SK-N-SH (cell line): Measurements from ENCODE around the gene GSTM3. TPM values are rescaled to one million over a fixed set of nuclear protein-coding genes. Genes with fewer than 3 reads are reported as not detected.

ENCODE experiments used
- CTCF ChIA-PET: fragments of 300-600, 350-600 bp; formaldehyde crosslinking; extraction: SDS; loops from one replicate; lab custom pipeline; 2021; lab: Yijun Ruan, JAX
- POLR2A ChIA-PET: fragments of 350-600 bp; sonication (Branson Sonifier 250); formaldehyde crosslinking; extraction: SDS; loops from one replicate; lab custom pipeline; 2020; ENCODE audit warnings: antibody characterized with exemption, inconsistent platforms; lab: Yijun Ruan, JAX
- DNase-seq: peaks from one replicate; pipeline ENCODE4 v3.0.0; 2012
- H2AFZ ChIP-seq: fragments of 200-600 bp; sonication (generic); 2 replicates; pipeline ENCODE4 v1.8.1; 2016; ENCODE audit warnings: antibody characterized with exemption, mild to moderate bottlenecking, low read depth
- H3F3A ChIP-seq: fragments of 200-600 bp; sonication (generic); replicated peaks from 2 replicates; pipeline ENCODE3; 2016; ENCODE audit warnings: antibody characterized with exemption, mild to moderate bottlenecking; ENCODE audit not compliant: insufficient read depth
- H3K27ac ChIP-seq, 2 experiments: fragments of 200-500 bp in 1 of 2; fragments of 200-600 bp in 1 of 2; sonication (Bioruptor generic) in 1 of 2; sonication (generic), shearing (Covaris generic) in 1 of 2; 2 replicates each; pipeline versions ENCODE4 v1.5.1 to v1.6.1; 2014 to 2016; ENCODE audit warnings: low read depth in 2 of 2, inconsistent platforms in 1 of 2, low read length in 1 of 2, mild to moderate bottlenecking in 1 of 2, mixed read lengths in 1 of 2
- H3K27me3 ChIP-seq: fragments of 200-600 bp; sonication (generic), shearing (Covaris generic); 2 replicates; pipeline ENCODE4 v1.6.1; 2016; ENCODE audit warnings: mixed run types; ENCODE audit not compliant: insufficient read depth
- H3K36me3 ChIP-seq, 2 experiments: fragments of 200-500 bp in 1 of 2; fragments of 200-600 bp in 1 of 2; sonication (Bioruptor generic) in 1 of 2; sonication (generic) in 1 of 2; replicated peaks in 1 of 2; 2 replicates each; pipeline versions ENCODE3 to v1.5.1; 2014 to 2016; ENCODE audit warnings: low read length in 1 of 2, mild to moderate bottlenecking in 1 of 2; ENCODE audit not compliant: insufficient read depth in 2 of 2, control insufficient read depth in 1 of 2
- H3K4me1 ChIP-seq, 2 experiments: fragments of 200-500 bp in 1 of 2; fragments of 200-600 bp in 1 of 2; sonication (Bioruptor generic) in 1 of 2; sonication (generic), shearing (Covaris generic) in 1 of 2; 2 replicates each; pipeline versions ENCODE4 v1.5.1 to v1.6.1; 2014 to 2016; ENCODE audit warnings: low read depth in 1 of 2, low read length in 1 of 2, mixed run types in 1 of 2; ENCODE audit not compliant: insufficient read depth in 2 of 2, control insufficient read depth in 1 of 2
- H3K4me2 ChIP-seq: fragments of 200-600 bp; sonication (generic), shearing (Covaris generic); 2 replicates; pipeline ENCODE4 v1.6.1; 2017; ENCODE audit warnings: mixed run types
- H3K4me3 ChIP-seq, 2 experiments: fragments of 200-500 bp in 1 of 2; fragments of 200-600 bp in 1 of 2; sonication (Bioruptor generic) in 1 of 2; sonication (generic), shearing (Covaris generic) in 1 of 2; 2 replicates each; pipeline versions ENCODE4 v1.5.1 to v1.8.1; 2014 to 2016; ENCODE audit warnings: low read depth in 2 of 2, inconsistent platforms in 1 of 2, low read length in 1 of 2, mild to moderate bottlenecking in 1 of 2, mixed read lengths in 1 of 2, moderate library complexity in 1 of 2
- H3K79me2 ChIP-seq: fragments of 200-600 bp; sonication (generic); 2 replicates; pipeline ENCODE4 v1.8.1; 2017; ENCODE audit warnings: mild to moderate bottlenecking; ENCODE audit not compliant: insufficient read depth
- H3K9ac ChIP-seq: fragments of 200-600 bp; sonication (generic); 2 replicates; pipeline ENCODE4 v1.6.1; 2017; ENCODE audit warnings: mixed run types
- H3K9me2 ChIP-seq: fragments of 200-600 bp; sonication (generic); 2 replicates; pipeline ENCODE4 v1.6.1; 2017; ENCODE audit warnings: mixed run types
- H3K9me3 ChIP-seq: fragments of 200-600 bp; sonication (generic); 2 replicates; pipeline ENCODE4 v1.6.1; 2017; ENCODE audit warnings: mixed run types, mild to moderate bottlenecking, moderate library complexity
- H4K20me1 ChIP-seq: fragments of 200-600 bp; sonication (generic); 2 replicates; pipeline ENCODE4 v1.6.1; 2017; ENCODE audit warnings: mild to moderate bottlenecking, mixed run types; ENCODE audit not compliant: insufficient read depth
- FOSL2 ChIP-seq: IDR thresholded peaks from 2 replicates; pipeline ENCODE4 v1.4.0; 2012; ENCODE audit warnings: low read depth, mild to moderate bottlenecking, moderate library complexity, borderline replicate concordance
- FOXJ3 ChIP-seq: sonication (generic); formaldehyde crosslinking; IDR thresholded peaks from 2 replicates; pipeline ENCODE4 v1.5.1; 2020; ENCODE audit warnings: mild to moderate bottlenecking, missing genetic modification reagents
- FOXM1 ChIP-seq: IDR thresholded peaks from 2 replicates; pipeline ENCODE4 v1.4.0; 2012; ENCODE audit warnings: low read depth, mild to moderate bottlenecking
- GABPA ChIP-seq: IDR thresholded peaks from 2 replicates; pipeline ENCODE4 v1.4.0; 2012; ENCODE audit warnings: low read depth, mild to moderate bottlenecking
- MXI1 ChIP-seq: IDR thresholded peaks from 2 replicates; pipeline ENCODE4 v1.6.1; 2012; ENCODE audit warnings: mild to moderate bottlenecking, low read depth, low read length, improper control_type of control experiment
- NRF1 ChIP-seq: IDR thresholded peaks from 2 replicates; pipeline ENCODE4 v1.6.1; 2012; ENCODE audit warnings: low read depth, mild to moderate bottlenecking, low read length
- POLR2AphosphoS5 ChIP-seq: IDR thresholded peaks from 2 replicates; pipeline ENCODE4 v1.6.1; 2012; ENCODE audit warnings: low read depth, low read length
- RAD21 ChIP-seq: IDR thresholded peaks from 2 replicates; pipeline ENCODE4 v1.6.1; 2012; ENCODE audit warnings: mild to moderate bottlenecking, low read length
- SMC3 ChIP-seq: IDR thresholded peaks from 2 replicates; pipeline ENCODE4 v1.6.1; 2012; ENCODE audit warnings: low read depth, low read length, improper control_type of control experiment
- YY1 ChIP-seq: IDR thresholded peaks from 2 replicates; pipeline ENCODE4 v1.4.0; 2012; ENCODE audit warnings: low read depth, mild to moderate bottlenecking
- WGBS: methylation state at CpG from one replicate; pipeline ENCODE4 v1.1.6; 2017; ENCODE audit warnings: low lambda C conversion rate; 5-methylcytosine and 5-hydroxymethylcytosine counted together
- polyA plus RNA-seq, 3 experiments: library from polyadenylated mRNA; depleted of rRNA; stranded (reverse); fragments of >200 nt; gene quantifications; 2 replicates each; pipeline ENCODE4 v1.2.3, GENCODE V29; 2012
- TF ChIP-seq, protein P1 (sequence below): IDR thresholded peaks from 2 replicates; pipeline ENCODE4 v1.4.0; 2012; ENCODE audit warnings: low read depth, borderline replicate concordance
- TF ChIP-seq, protein P2 (sequence below): fragments of 150-350 bp; IDR thresholded peaks from 2 replicates; pipeline ENCODE4 v1.6.1; 2017; ENCODE audit warnings: antibody characterized with exemption, low read length, low read depth, borderline replicate concordance
- TF ChIP-seq, protein P3 (sequence below): fragments of 200-600 bp; sonication (generic); IDR thresholded peaks from 2 replicates; pipeline ENCODE4 v1.6.1; 2017; ENCODE audit warnings: antibody characterized with exemption, mild to moderate bottlenecking, moderate library complexity

GSTM3 gene
- polyA plus RNA-seq, 1 of the 3 experiments (the other 2 are of a cell fraction): 86.6 TPM

DNA sequence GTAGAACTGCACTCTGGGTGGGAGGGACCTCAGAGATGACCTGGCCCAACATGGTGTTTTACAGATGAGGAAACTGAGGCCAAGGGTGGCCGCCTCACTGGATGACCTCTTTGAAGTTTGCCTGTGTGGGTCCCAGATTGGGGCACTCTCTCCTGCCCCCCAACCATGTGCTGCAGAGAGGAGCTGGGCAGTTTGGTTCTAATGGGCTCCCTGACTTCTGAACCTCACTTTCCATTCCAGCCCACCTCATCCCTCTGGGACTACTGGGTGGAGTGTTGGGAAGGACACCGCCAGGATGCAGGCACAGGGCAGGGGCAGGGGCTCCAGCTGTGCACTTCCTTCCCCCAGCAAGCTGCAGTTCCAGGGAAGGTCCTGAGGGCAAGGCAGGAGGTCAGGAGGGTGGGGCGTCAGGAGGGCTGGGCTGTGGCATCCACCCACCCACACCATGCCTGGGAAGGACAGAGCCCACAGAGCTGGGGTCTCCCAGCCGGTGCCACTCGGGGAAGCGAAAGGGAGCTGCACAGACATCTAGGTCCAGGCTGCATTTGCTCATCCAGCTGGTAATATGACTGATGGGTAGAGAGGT, 33.2 kb upstream of the GSTM3 start:
- no peak overlapping the region; a peak in 1 of 4 replicates for H3K4me3 ChIP-seq
- ChIA-PET POLR2A (interaction anchor here (0.9 to 3.5 kb wide), 5 partner anchors 207 to 234 kb away, joined by 3 to 18 read pairs (median 3); partner anchors contain the start of genes AHCYL1 and GNAI3), CTCF (interaction anchor here (0.5 to 27.7 kb wide), 45 partner anchors 10 to 289 kb away, joined by 3 to 822 read pairs (median 5); partner anchors contain the start of genes AHCYL1, EPS8L3, GNAI3 and GSTM2)
- H3K79me2 ChIP-seq: no peaks in the 10 kb centered on the region
- H2AFZ ChIP-seq: peak overlapping the region; percentile 52; the same call in 1 of the 2 replicates
- whole genome bisulfite sequencing: no CpG with 5 or more reads among the region's 6 CpGs
- no peak overlapping the region for H3K4me2 ChIP-seq
- H3K4me1 ChIP-seq: peaks cover 0 to 19% of the 10 kb centered on the region in 2 experiments; a peak in 1 of 4 replicates
- no peak for DNase-seq
- TF ChIP-seq RAD21: no peak
- TF ChIP-seq, protein P1, sequence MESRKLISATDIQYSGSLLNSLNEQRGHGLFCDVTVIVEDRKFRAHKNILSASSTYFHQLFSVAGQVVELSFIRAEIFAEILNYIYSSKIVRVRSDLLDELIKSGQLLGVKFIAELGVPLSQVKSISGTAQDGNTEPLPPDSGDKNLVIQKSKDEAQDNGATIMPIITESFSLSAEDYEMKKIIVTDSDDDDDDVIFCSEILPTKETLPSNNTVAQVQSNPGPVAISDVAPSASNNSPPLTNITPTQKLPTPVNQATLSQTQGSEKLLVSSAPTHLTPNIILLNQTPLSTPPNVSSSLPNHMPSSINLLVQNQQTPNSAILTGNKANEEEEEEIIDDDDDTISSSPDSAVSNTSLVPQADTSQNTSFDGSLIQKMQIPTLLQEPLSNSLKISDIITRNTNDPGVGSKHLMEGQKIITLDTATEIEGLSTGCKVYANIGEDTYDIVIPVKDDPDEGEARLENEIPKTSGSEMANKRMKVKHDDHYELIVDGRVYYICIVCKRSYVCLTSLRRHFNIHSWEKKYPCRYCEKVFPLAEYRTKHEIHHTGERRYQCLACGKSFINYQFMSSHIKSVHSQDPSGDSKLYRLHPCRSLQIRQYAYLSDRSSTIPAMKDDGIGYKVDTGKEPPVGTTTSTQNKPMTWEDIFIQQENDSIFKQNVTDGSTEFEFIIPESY: no peak
- no peak for TF ChIP-seq NRF1
- TF ChIP-seq FOXM1: no peak
- TF ChIP-seq MXI1: no peak
- TF ChIP-seq GABPA: no peak
- TF ChIP-seq, protein P2, sequence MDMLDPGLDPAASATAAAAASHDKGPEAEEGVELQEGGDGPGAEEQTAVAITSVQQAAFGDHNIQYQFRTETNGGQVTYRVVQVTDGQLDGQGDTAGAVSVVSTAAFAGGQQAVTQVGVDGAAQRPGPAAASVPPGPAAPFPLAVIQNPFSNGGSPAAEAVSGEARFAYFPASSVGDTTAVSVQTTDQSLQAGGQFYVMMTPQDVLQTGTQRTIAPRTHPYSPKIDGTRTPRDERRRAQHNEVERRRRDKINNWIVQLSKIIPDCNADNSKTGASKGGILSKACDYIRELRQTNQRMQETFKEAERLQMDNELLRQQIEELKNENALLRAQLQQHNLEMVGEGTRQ: no peak
- no peak for TF ChIP-seq POLR2AphosphoS5
- no peak for TF ChIP-seq FOXJ3 (CRISPR knock-in tag)
- no peak for TF ChIP-seq YY1
- no peak for TF ChIP-seq SMC3
- TF ChIP-seq, protein P3, sequence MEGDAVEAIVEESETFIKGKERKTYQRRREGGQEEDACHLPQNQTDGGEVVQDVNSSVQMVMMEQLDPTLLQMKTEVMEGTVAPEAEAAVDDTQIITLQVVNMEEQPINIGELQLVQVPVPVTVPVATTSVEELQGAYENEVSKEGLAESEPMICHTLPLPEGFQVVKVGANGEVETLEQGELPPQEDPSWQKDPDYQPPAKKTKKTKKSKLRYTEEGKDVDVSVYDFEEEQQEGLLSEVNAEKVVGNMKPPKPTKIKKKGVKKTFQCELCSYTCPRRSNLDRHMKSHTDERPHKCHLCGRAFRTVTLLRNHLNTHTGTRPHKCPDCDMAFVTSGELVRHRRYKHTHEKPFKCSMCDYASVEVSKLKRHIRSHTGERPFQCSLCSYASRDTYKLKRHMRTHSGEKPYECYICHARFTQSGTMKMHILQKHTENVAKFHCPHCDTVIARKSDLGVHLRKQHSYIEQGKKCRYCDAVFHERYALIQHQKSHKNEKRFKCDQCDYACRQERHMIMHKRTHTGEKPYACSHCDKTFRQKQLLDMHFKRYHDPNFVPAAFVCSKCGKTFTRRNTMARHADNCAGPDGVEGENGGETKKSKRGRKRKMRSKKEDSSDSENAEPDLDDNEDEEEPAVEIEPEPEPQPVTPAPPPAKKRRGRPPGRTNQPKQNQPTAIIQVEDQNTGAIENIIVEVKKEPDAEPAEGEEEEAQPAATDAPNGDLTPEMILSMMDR: no peak
- no peak for TF ChIP-seq FOSL2
- no peak overlapping the region for H3K27ac ChIP-seq
- H3F3A ChIP-seq: no peaks in the 10 kb centered on the region
- no peaks in the 10 kb centered on the region for H3K9me2 ChIP-seq
- no peaks in the 10 kb centered on the region for H3K36me3 ChIP-seq
- no peaks in the 10 kb centered on the region for H3K9me3 ChIP-seq
- no peak overlapping the region for H3K9ac ChIP-seq
- H4K20me1 ChIP-seq: no peaks in the 10 kb centered on the region
- H3K27me3 ChIP-seq: no peaks in the 10 kb centered on the region
